IPS-NIHi11 (cell line): ENCODE data around the gene CNDP2.

Experiments
- DNase-seq: peaks from one replicate; pipeline ENCODE4 v3.0.0; 2012; ENCODE audit warnings: mixed read lengths, low spot score

The CNDP2 gene

DNA sequence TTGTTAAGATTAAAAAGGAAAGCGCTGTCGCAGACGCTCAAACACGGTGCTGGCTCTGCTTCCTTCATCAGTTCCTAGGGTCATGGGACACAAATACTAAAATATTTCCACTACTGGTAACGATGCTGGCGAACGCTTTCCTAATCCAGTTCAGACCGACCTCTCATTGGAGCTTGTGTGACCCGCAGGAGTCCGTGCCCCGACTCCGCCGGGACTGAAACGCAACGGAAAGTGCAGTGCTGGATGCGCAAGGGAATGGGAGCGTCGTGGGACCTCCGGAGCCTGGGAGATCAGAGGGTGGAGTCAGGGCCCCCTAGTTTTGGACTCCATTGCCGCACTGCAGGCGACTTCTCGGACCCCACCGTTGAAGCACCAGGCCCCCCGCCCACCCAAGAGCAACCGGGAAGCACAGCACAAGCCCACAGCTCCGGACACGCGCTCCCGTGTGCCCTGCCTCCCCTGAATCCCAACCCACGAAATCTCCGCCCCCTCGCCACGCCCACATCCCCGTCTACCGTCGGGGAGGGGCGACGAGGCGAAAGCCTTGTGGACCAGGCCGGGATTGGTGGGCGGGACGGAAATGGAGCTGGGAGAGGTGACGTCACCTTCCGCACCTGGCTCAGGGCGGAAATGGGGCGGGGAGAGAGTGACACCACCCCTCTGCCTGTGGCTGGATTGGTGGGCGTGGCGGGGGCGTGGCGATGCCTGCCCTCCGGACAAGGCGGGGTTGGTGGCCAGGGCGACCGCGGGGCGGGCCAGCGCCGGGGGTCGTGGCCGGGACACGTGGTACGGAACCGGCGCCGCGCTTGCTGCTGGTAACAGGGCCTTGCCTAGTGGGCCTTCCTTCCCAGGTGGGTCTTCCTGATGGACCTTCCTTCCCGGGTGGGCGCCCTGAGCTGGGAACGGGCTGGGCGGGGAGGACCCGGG lies at the start of gene CNDP2:
Gene CNDP2, plus strand, starts transcription at position 783 of the 927 bp plus-strand sequence. CDS start 3,611 bp downstream, outside the sequence.
- peak; percentile 98 for DNase-seq

- DNase-seq: no peak
Observed at GRCh38 chr18:74446631-74447403, 49.3 kb upstream of the CNDP2 start.

DNA sequence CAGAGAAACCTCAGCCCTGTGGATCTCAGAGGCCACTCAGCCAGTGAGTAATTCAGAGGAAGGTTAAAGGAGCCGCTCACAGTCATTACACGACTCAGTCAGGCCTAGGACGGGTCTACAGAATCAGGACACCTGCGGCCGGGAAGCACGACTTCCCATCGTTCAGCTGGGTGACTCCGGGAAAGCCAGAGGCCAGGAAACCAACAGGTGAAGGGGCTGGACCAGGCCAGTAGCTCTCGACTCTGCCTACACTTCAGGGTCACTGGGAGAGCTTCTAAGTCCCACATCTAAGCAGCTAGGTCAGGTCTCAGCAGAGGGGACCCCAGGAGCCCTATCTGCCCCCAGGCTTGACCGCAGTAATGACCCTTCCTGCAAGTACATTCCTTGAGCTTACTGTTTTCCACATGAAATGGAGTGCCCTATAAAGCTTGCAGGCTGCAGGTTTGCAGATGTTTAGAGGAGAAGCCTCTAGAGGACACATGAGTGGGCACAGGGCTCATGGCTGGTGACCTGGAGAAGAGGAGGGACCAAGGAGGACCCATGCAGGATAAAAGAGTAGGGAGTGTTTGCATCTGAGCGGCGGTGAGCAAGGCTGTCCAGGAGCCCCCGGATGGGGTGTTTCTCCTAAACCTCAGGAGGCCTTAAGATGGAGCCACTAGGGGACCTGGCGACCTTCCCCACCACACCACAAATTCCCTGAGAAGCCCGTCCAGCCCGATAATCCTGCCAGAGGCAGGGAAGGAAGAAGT lies 48.6 kb upstream of the CNDP2 start:
- DNase-seq: no peak

DNA sequence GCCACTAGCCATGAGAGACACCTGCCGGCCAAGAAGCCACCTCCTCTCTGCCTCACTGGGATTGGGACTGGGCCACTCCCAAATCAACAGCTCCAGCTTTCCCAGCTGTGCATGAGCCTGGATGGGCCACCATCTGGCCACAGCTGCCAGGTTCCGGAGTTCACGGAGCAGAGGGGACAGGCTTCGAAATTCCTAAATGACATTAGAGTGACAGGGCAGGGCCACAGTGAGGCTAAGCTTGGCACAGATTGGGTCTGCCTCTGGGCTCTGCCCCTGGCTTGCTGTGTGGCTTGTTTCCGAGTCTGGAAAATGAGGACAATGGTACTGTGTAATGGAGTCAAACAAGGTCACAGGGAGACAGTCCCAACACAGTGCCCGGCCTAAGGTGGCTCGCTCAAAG lies 45.5 kb upstream of the CNDP2 start:
- DNase-seq: no peak

- no peak for DNase-seq
Observed at GRCh38 chr18:74451148-74451547, 45.0 kb upstream of the CNDP2 start.

GRCh38 chr18:74453016-74453566 lies 43.1 kb upstream of the CNDP2 start:
- DNase-seq: no peak

DNA sequence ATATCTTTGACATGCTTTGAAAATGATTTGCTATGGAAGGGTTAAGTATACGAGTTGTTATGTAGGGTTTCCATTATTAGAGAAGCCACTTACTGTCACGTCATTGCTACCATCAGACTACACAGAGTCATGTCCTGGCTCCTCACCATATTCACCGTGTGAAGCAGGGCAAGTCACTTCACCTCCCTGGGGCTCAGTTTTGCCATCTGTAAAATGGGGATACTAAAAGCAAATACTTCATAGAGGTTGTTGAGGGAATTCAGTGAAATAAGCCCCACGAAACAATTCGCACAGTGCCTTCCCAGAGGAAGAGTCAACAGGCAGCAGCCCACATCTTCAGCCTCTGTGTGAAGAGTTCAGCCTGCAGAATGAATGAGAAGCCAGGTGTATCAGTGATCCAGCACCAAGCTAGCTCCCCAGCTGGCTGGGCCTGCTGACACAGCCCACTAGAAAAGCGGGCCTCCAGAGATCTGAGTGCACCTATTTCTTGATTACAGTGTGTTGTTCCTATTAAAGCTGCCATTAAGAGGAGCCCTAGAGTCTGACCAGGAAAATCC lies 42.4 kb upstream of the CNDP2 start:
- DNase-seq: no peak

DNA sequence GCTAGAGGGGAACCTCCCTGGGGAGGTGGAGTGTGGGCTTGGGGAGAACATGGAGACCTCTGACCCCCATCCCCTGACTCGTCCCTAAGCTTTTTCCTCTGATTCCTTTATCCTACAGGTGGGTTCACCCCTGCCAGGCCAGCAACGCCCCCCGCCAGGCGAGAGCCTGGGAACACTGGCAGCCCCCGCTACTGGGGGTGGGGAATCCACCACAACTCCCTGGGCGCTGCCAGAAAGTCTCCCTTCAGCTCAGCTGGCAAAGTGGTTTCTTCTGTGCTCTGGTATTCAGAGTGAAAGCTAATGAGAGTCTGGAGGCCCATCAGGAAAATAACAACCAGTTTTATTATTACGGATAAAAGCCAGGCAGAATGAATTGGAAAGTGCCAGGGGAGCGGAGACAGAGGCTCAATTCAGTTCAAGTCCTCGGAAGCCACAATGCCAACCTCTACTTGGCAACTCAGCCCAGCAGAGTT lies 41.8 kb upstream of the CNDP2 start:
- DNase-seq: no peak

GRCh38 chr18:74455386-74455785 lies 40.8 kb upstream of the CNDP2 start:
- DNase-seq: no peak

GRCh38 chr18:74456017-74456348 lies 40.2 kb upstream of the CNDP2 start:
- DNase-seq: no peak

DNA sequence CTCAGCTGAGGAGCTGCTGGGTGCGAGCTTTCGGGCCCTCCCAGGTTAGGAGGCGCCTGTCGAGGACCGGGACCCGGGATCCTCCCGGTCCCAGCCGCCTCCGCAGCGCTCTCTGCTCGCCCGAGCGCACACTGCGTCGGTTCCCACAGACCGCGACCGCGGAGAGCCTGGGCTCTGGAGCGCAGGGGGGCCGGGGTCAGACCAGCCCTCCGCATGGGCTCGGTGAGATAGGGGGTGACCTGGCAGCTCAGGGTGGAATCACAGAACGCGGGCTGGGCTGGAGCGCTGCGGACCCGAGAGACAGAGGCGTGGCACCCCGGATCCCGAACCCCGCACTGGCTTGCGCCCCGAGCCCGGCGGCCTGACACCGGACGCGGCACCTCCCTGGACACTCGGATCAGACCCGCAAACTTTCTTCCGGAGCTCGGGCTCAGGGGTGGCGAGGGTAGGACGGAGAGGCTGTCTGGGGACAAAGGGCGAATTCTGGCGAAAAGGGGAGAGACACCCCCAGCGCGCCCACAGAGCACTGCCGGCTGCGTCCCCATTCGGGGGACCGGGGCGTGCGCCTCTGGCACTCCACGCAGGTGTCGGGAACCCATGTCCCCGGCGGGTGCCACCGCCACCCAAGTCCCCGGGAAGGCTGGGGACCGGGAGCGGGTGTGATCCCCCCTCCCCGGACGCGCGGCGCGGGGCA lies 39.7 kb upstream of the CNDP2 start:
- no peak for DNase-seq

DNA sequence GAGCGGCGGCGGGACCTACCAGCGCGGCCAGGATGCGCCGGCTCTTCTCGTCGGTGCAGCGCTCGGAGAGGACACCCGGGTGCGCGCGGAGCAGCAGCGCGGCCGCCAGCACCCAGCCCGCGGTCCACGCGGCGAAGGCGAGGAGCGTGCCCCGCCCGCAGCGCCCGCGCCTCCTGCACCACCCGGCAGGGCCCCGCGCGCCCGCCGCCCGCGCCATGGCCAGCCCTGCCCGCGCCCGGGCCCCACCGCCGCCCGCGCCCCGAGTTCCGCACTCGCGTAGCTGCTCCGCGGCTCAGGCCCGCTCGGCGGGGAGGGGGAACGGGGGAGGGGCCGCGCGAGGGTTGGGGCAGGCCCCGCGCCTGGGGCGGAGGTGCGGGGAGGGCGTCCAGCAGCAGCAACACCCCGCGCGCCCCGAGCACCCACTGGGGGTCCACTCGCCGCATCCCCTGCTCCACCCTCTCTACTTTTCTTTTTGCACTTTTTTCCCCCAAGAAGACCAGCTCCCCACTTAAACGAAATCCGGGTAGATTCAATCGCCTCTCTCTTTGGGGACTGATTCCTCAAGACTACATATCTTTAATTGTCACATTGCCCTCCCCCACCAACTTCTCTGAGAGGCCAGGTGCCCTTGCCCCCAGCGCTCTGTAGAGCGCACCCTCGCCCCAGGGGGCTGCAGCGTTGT lies 39.0 kb upstream of the CNDP2 start, which contains the start of gene DIPK1C:
Gene DIPK1C, minus strand, starts transcription at position 266 of the 682 bp plus-strand sequence. Its CDS starts 49 bp downstream, at position 217.
- DNase-seq: peak; percentile 44

DNA sequence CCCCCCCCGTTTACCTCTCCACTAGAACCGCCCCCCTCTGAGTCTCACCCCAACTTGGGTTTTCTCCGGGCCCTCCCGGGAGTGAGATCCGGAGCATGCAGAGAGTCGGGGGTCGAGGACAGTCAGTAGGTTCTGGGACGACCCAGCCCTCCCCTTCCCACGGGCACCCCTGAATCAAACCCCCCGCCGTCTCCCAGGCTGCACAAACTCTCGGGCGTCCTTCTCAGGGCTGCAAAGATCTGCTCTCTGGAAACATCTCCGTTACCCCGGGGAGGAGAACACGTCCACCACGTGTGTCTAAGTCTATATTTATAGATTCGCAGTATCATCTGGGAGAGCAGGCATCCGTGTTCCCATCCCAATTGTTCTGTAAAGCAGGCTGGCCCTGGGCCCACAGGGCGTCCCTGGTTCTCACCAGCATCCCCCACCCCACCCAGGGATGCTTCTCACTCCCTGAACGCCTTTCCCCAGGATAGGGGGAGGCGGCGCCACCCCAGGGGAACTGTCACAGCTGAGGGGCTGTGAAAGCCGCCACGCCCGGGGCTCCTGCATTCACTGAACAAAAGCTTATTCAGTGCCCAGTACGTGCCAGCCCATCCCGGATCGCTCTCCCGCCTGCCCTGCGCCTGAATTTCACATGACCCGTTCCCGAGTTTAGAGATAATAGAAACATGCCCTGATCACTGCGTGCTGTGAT lies 38.3 kb upstream of the CNDP2 start:
- no peak for DNase-seq

- peak; percentile 70 for DNase-seq
Observed at GRCh38 chr18:74459889-74460288, 36.3 kb upstream of the CNDP2 start.

- DNase-seq: no peak
Observed at GRCh38 chr18:74460825-74461224, 35.3 kb upstream of the CNDP2 start.

DNA sequence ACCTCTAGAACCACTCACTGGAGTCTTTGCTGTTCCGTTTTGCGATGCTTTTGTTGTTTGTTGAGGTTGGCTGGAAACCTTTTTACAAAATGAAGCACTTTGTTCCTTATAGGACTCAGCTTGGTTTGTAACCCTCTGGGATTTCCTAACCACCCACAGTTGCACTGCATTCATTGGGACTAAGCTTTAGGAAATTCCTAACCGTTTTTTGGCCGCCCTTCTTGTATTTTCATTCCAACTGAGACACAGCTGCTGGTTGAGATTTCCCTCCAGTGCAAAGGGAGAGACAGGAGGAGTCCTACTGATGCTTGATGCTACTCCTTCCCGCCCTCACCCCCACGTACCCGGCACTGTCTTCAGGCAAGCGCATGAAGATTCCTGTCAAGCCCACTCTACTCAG lies 32.9 kb upstream of the CNDP2 start:
- DNase-seq: no peak

- DNase-seq: no peak
Observed at GRCh38 chr18:74463983-74464382, 32.2 kb upstream of the CNDP2 start.

DNA sequence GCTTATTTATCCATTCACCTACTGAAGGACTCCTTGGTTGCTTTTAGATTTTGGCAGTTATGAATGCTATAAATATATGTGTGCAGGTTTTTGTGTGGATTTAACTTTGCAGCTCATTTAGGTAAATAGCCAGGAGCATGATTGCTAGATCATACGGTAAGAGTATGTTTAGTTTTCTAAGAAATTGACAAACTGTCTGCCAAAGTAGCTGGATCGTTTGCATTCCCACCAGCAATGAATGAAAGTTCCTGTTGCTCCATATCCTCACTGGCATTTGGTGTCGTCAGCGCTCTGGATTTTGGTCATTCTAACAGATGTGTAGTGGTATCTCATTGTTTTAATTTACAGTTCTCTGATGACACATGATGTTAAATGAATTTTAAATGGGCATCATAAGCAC lies 30.4 kb upstream of the CNDP2 start:
- no peak for DNase-seq

GRCh38 chr18:74468547-74469061 lies 27.6 kb upstream of the CNDP2 start:
- no peak for DNase-seq

- no peak for DNase-seq
Observed at GRCh38 chr18:74472312-74472711, 23.9 kb upstream of the CNDP2 start.
